Activated CD4-positive, alpha-beta T cell treated with anti-CD3 and anti-CD28 coated beads, Interleukin-2, amount 50 U/mL, for 4 hours (primary cell): Measurements from ENCODE around the gene PNMA3.
"Not testable (repeated sequence)": the region's sequence is repeated elsewhere in the genome, so short reads cannot be mapped to it uniquely, and the experiment has no call there.

Experiments
- DNase-seq, 2 experiments: peaks; one replicate each; pipeline ENCODE4 v3.0.0-alpha.2; 2020

PNMA3 gene, protein sequence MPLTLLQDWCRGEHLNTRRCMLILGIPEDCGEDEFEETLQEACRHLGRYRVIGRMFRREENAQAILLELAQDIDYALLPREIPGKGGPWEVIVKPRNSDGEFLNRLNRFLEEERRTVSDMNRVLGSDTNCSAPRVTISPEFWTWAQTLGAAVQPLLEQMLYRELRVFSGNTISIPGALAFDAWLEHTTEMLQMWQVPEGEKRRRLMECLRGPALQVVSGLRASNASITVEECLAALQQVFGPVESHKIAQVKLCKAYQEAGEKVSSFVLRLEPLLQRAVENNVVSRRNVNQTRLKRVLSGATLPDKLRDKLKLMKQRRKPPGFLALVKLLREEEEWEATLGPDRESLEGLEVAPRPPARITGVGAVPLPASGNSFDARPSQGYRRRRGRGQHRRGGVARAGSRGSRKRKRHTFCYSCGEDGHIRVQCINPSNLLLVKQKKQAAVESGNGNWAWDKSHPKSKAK

GRCh38 chrX:153055871-153056749 lies at the start of gene PNMA3:
PNMA3 (plus strand) TSS chrX:153056470; CDS start chrX:153057056, 586 bp downstream.
- DNase-seq, result no peak

DNA sequence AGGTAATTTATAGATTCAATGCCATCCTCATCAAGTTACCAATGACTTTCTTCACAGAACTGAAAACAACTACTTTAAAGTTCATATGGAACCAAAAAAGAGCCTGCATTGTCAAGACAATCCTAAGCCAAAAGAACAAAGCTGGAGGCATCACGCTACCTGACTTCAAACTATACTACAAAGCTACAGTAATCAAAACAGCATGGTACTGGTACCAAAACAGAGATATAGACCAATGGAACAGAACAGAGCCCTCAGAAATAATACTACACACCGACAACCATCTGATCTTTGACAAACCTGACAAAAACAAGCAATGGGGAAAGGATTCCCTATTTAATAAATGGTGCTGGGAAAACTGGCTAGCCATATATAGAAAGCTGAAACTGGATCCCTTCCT lies 39.1 kb upstream of the PNMA3 start:
- not testable (repeated sequence) for DNase-seq

GRCh38 chrX:153019166-153019565 lies 37.1 kb upstream of the PNMA3 start:
- no peak for DNase-seq

- not testable (repeated sequence) for DNase-seq
These were observed 29.8 kb upstream of the PNMA3 start for GRCh38 chrX:153026501-153026900.

DNA sequence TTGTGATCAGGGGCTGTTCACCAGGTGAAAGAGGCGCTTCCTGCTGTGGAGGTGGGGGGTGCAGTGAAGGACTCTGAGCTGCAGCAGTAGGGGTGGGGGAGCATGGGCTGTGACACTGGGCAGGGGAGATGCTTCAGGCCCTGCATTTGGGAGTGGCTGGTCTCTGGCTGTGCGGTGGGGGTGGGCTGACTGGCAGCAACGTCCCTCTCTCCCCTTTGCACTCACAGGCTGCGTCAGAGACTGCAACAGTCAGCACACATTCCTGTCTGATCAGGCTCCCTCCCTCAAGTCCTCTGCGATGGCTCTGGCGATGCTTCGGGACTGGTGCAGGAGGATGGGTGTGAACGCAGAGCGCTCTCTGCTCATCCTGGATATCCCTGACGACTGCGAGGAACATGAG lies 27.8 kb upstream of the PNMA3 start:
- DNase-seq, result not testable (repeated sequence)

- no peak for DNase-seq
These were observed 27.1 kb upstream of the PNMA3 start for GRCh38 chrX:153029162-153029561.

- DNase-seq, result no peak
These were observed 26.4 kb upstream of the PNMA3 start for GRCh38 chrX:153029875-153030274.

GRCh38 chrX:153030801-153031200 lies 25.5 kb upstream of the PNMA3 start:
- no peak for DNase-seq

- DNase-seq, result peak; percentile 47 to 51
These were observed 23.7 kb upstream of the PNMA3 start for GRCh38 chrX:153032397-153033118.

DNA sequence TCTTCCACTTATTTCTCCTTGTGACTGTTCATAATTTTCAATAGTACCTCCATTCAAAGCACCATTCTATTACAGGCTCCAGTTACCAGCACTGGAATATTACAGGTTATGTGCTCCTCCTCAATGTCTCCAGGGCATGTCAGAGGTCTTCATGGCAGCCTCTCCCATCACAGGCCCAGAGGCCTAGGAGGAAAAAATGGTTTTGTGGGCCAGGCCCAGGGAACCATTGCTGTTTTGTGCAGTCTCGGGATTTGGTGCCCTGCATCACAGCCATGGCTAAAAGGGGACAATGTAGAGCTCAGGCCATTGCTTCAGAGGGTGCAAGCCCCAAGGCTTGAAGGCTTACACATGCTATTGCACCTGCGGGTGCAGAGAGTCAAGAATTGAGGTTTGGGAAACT lies 7.2 kb upstream of the PNMA3 start:
- DNase-seq, result no peak

DNA sequence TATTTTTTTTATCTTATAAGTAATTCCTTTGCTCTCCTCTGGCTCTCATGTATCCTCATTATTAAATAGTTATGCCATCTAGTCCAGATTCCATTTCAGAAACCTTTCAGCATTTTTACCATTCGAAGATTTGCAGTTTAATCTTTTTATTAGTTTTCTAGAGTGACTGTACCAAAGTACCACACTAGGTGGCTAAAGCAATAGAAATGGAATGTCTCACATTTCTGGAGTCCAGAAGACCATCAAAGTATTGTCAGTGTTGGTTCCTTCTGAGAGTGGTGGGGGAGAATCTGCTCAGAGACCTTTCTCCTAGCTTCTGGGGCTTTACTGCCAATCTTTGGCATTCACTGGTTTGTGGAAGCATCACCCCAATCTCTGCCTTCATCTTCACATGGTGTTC lies 3.7 kb upstream of the PNMA3 start:
- no peak for DNase-seq

GRCh38 chrX:153057281-153057680 lies 1.0 kb downstream of the PNMA3 start:
- DNase-seq, result no peak

GRCh38 chrX:153059191-153060094 lies 3.2 kb downstream of the PNMA3 start:
- DNase-seq, result no peak

DNA sequence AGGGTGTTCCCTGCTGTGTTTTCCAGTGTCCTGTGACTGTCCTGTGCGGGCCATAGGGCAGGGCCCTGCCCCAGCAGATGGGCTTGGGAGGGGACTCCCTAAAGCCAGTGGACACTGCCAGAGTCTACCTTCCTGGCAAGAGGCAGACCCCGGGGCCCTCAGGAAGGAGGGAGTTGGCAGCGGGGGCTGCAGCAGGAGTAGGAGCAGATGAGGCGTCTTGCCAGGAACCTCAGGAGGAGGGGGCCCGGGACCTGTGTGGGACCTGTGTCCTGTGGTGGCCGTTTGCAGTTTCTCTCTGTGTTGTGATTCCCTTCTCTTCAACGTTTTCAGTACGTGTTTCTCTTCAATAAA lies 3.8 kb downstream of the PNMA3 start:
- no peak for DNase-seq

DNA sequence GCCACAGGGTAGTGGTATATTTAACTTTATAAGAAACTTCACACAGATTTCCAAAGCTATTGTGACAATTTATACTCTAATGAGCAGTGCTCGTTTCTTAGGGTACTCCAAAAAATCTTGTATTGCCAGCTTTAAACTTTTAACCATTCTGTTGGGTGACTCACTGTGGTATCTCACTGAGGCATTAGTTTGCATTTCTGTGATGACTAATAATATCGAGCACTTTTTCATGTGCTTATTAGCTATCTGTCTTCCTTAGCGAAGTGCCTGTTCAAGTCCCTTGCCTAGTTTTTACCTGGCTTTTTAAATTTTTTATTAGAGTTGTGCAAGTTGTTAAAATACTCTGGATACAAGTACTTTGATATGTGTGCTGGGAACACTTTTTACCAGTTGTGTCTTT lies 5.5 kb downstream of the PNMA3 start:
- no peak for DNase-seq

GRCh38 chrX:153063315-153063714 lies 7.0 kb downstream of the PNMA3 start:
- no peak for DNase-seq

GRCh38 chrX:153064061-153064460 lies 7.8 kb downstream of the PNMA3 start:
- no peak for DNase-seq

GRCh38 chrX:153065389-153065788 lies 9.1 kb downstream of the PNMA3 start:
- DNase-seq, result no peak

DNA sequence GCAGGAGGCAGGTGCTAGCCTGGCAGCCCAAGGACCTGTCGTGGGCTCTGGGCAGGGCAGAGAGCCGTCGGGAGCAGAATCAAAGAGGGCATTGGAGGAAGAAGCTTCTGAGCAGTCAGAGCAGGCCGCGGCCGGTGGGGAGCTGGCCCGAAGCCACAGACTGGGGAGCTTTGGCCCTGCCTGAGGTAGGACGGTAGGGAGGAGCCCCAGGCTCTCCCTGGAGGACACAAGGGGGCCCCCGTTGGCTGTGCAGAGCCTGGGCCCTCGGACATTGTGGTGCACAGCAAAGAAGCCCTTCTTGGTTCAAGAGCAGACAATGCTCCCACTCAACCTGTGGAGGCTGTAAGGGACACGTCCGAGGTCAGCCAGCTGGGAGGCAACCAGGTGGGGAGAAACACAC lies 10.1 kb downstream of the PNMA3 start:
- not testable (repeated sequence) for DNase-seq

DNA sequence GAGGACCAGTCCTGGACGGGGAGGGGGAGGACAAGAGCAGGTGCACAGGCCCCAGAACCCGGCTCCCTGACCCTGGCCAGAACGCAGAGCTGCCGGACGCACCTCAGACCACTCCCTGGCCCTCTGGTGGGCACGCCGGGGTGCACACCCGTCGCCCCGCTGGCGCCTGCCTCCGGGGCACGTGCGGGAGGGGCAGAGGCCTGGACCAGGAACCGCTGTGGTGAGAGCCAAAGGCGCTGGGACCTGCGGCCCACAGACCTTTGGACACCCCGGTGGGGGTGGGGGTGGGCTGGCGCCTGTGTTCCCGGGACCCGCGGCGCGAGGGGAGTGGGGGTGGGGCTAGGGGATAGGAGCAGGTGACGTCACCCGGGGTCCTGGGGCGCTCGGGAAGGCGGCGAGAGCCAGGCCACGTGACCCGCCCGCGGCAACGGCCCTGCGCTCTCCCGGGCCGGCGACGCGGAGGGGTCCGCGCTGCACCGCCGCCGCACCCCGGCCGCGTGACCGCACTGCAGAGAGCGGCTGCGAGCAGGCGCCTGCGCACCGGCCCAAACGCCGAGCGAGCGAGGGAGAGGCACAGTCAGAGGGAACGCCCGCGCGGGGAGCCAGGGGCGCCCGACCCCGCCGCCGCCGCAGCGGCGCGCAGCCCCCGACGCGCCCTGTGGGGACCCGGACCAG lies 15.8 kb downstream of the PNMA3 start, which contains the start of gene PNMA6A:
Gene PNMA6A (plus strand): TSS at position 546 of the 675 bp plus-strand sequence. CDS start 609 bp downstream, outside the sequence.
- DNase-seq, result not testable (repeated sequence)

- DNase-seq, result not testable (repeated sequence)
These were observed 17.1 kb downstream of the PNMA3 start for GRCh38 chrX:153073331-153073730.
